GM10266 (cell line): ENCODE measurements around the gene TSR2.

Experiments
- DNase-seq: peaks from one replicate; pipeline ENCODE4 v3.0.0; 2012; ENCODE audit errors: extremely low spot score
- CTCF ChIP-seq: IDR thresholded peaks from 2 replicates; pipeline ENCODE4 v1.5.1; 2012; ENCODE audit warnings: mild to moderate bottlenecking, low read depth; ENCODE audit not compliant: control insufficient read depth, insufficient read depth; ENCODE audit errors: missing control alignments

The TSR2 gene

GRCh38 chrX:54442790-54443189 lies 2.6 kb downstream of the TSR2 start:
- no peak for DNase-seq
- TF ChIP-seq CTCF: no peak

GRCh38 chrX:54444752-54445151 lies 4.5 kb downstream of the TSR2 start:
- DNase-seq: no peak
- no peak for TF ChIP-seq CTCF

- TF ChIP-seq CTCF: no peak
- DNase-seq: no peak
These were observed 5.9 kb downstream of the TSR2 start for GRCh38 chrX:54446084-54446483.

GRCh38 chrX:54447461-54447860 lies 7.3 kb downstream of the TSR2 start:
- no peak for DNase-seq
- no peak for TF ChIP-seq CTCF

GRCh38 chrX:54449929-54450328 lies 9.7 kb downstream of the TSR2 start:
- no peak for TF ChIP-seq CTCF
- no peak for DNase-seq

- no peak for TF ChIP-seq CTCF
- no peak for DNase-seq
These were observed 12.7 kb downstream of the TSR2 start for GRCh38 chrX:54452920-54453319.

- no peak for DNase-seq
These were observed 30.0 kb downstream of the TSR2 start for GRCh38 chrX:54470054-54470760.

More at GRCh38 chrX:54470054-54470760, 30.0 kb downstream of the TSR2 start:
- no peak for TF ChIP-seq CTCF
